ES-I3 (cell line): ENCODE measurements around the gene PTN.

Experiments used
- H3K36me3 ChIP-seq: 2 replicates; pipeline ENCODE4 v1.6.1; 2013; ENCODE audit warnings: mild to moderate bottlenecking, low read length, control low read depth, moderate library complexity; ENCODE audit not compliant: insufficient read depth
- H3K4me1 ChIP-seq: 2 replicates; pipeline ENCODE4 v1.6.1; 2013; ENCODE audit warnings: mild to moderate bottlenecking, control low read depth, low read length; ENCODE audit not compliant: insufficient read depth
- H3K9ac ChIP-seq: 2 replicates; pipeline ENCODE4 v1.6.1; 2013; ENCODE audit warnings: low read depth, mild to moderate bottlenecking, low read length, moderate library complexity
- H3K9me3 ChIP-seq: 2 replicates; pipeline ENCODE4 v1.6.1; 2013; ENCODE audit warnings: mild to moderate bottlenecking, low read length, moderate library complexity; ENCODE audit not compliant: control insufficient read depth, insufficient read depth

The PTN gene

GRCh38 chr7:137342265-137342664 is 1.3 kb downstream of the PTN start:
- Histone ChIP-seq H3K36me3 (no peaks in the 10 kb centered on the region), H3K4me1 (peaks cover 15% of the 10 kb centered on the region), H3K9me3 (no peaks in the 10 kb centered on the region), H3K9ac (no peak overlapping the region)

DNA sequence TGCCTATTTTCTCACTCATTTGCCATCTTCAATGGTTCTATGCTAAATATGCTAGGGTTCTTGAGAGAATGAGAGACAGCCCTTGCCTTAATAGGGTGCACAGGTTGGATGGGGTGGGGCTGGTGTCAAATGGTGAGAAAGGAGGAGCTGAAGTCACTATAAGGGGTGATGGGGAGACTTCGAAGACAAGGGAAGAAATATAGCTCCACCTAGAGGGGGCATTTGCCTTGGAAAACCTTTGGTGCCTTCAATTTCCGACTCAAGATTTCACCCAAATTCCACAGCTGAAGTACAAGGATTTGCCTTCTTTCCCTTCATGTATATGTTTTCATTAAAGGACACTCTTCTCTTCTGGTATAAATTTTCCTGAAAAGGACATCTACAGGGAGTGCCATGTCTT is 5.6 kb downstream of the PTN start:
- no peaks in the 10 kb centered on the region for H3K36me3 ChIP-seq
- H3K9me3 ChIP-seq: no peaks in the 10 kb centered on the region
- no peak overlapping the region for H3K9ac ChIP-seq
- H3K4me1 ChIP-seq: peaks cover 17% of the 10 kb centered on the region

DNA sequence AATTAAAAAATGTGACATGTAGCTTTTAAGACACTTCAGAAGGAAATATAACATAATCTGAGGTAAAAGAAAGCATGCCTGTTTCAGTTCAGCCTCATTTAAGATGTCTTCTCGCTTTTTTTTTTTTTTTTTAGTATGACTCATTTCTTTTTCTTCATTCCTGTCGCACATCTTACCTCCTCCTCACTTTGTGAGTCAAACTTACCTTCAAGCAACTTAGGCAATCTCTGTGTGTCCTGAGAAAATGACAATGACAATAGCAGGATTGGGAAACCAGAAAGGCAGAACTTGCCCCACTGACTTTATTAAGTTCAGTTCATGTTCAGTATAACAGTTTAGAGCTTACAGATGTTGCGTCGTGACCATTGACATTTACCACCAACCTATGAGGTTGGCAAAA is 7.7 kb downstream of the PTN start:
- H3K4me1 ChIP-seq: peaks cover 7% of the 10 kb centered on the region; the same call in 1 of the 2 replicates
- H3K9me3 ChIP-seq: no peaks in the 10 kb centered on the region
- no peak overlapping the region for H3K9ac ChIP-seq
- no peaks in the 10 kb centered on the region for H3K36me3 ChIP-seq

DNA sequence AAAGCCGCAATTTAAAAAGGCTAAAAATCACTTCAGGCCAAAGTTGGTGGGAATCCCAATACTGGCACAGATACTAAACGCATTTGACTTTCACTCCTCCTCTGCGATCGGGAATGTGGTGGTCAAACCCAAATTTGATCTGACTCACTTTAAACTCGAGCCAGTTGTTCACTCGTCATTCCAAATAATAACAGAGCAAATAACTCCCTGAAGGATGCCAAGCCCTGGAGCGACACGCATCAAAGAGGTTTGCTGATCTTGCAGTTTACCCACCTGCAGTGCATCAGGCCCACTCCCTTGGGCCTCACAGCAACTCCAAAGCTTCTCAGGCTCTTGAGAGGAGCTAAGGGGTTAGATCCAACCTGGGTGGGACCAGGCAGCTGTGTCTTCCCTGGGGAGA is 12.2 kb downstream of the PTN start:
- Histone ChIP-seq H3K4me1 (peaks cover 6% of the 10 kb centered on the region; the same call in 1 of the 2 replicates), H3K9me3 (no peaks in the 10 kb centered on the region)

DNA sequence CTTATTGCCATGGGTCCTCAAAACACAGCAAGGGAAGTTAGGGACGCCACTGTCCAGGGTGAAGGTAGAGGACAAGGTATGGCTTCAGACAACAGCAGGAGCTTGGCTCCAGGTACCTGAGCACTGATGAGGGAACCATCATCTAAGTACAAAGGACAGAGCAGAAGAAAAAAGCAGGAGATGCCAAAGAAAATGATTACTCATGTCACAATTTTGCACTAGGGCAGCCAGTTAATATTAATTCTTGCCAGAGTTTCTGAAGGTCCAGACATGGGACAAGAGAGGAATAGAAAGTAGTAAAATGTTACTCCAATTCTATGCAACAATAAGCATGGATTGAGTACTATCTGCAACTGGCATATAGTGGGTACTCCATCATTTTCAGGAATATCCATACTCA is 14.1 kb downstream of the PTN start:
- Histone ChIP-seq H3K9me3 (no peaks in the 10 kb centered on the region), H3K36me3 (no peaks in the 10 kb centered on the region), H3K4me1 (no peaks in the 10 kb centered on the region; the same call in 1 of the 2 replicates), H3K9ac (no peak overlapping the region)

More for the DNA sequence above, 12.2 kb downstream of the PTN start:
- Histone ChIP-seq H3K36me3 (no peaks in the 10 kb centered on the region), H3K9ac (no peak overlapping the region)

GRCh38 chr7:137328373-137329120 is 15.0 kb downstream of the PTN start:
- Histone ChIP-seq H3K4me1 (no peaks in the 10 kb centered on the region; the same call in 1 of the 2 replicates), H3K9ac (no peak overlapping the region), H3K36me3 (no peaks in the 10 kb centered on the region), H3K9me3 (no peaks in the 10 kb centered on the region)

GRCh38 chr7:137325927-137326326 is 17.6 kb downstream of the PTN start:
- Histone ChIP-seq H3K36me3 (no peaks in the 10 kb centered on the region), H3K9me3 (no peaks in the 10 kb centered on the region), H3K4me1 (no peaks in the 10 kb centered on the region; the same call in 1 of the 2 replicates), H3K9ac (no peak overlapping the region)

GRCh38 chr7:137324796-137325696 is 18.5 kb downstream of the PTN start:
- Histone ChIP-seq H3K4me1 (no peaks in the 10 kb centered on the region; the same call in 1 of the 2 replicates), H3K36me3 (no peaks in the 10 kb centered on the region), H3K9me3 (no peaks in the 10 kb centered on the region), H3K9ac (no peak overlapping the region)

DNA sequence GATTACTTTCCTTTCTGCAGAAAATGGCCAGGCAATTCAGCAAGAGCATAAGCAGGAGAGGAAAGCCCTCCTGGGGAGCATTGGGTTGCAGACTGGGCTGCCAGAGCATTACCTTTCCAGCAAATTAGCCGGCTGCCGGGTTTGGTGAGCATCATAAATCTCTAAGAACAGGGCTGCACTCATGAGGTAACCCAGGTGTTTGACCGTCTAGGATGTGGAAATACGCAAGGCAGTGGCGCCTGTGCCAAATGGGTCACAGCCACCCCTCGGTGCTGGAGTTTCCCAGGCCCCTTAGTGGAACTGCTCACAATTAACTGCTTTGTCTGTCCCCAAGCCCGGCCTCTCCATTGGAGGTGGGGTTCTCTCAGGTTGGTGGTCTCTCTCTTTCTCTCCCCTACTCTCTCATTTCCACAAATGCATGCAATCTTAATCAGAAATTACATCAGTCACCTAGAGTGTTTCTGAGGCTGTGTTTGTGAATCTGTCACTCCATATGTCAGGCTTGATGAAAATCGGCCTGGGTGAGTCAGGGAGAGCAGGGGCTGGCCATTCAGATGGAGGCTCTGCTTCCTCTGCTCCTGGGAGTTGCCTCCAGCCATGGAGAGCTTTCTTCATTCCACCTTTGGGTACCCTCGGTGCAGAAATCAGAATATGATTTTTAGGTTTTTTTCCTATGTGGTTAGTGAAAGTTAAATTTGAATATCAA is 26.7 kb downstream of the PTN start:
- no peak overlapping the region for H3K9ac ChIP-seq
- no peaks in the 10 kb centered on the region for H3K36me3 ChIP-seq
- H3K4me1 ChIP-seq: no peaks in the 10 kb centered on the region
- H3K9me3 ChIP-seq: no peaks in the 10 kb centered on the region

DNA sequence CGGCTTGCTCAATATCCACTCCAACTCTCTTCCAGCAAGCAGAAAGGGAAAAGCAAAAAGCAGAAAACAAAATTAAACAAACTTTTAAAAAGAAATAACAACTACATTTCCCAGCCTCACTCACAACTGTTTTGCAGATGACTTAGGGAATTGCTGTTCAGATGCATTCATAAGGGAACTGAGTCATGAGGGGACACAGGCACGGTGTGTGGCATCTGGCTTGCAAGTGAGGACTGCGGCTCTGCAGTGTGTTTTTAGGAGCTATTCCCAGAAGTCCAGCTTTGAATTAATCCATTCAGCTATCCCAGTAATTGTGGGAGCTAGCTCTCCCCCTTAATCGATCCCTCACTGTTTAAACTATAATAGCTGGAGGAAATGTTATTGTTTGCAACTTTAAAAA is 30.3 kb downstream of the PTN start:
- Histone ChIP-seq H3K9ac (no peak overlapping the region), H3K36me3 (no peaks in the 10 kb centered on the region), H3K9me3 (no peaks in the 10 kb centered on the region), H3K4me1 (no peaks in the 10 kb centered on the region)

GRCh38 chr7:137306748-137307147 is 36.8 kb downstream of the PTN start:
- no peaks in the 10 kb centered on the region for H3K9me3 ChIP-seq
- no peaks in the 10 kb centered on the region for H3K36me3 ChIP-seq
- H3K4me1 ChIP-seq: 0 out of 2 replicates have a peak, but pooled peaks cover 5% of the 10 kb centered on the region
- no peak overlapping the region for H3K9ac ChIP-seq

GRCh38 chr7:137305901-137306621 is 37.5 kb downstream of the PTN start:
- 0 out of 2 replicates have a peak, but pooled peaks cover 5% of the 10 kb centered on the region for H3K4me1 ChIP-seq
- H3K9me3 ChIP-seq: no peaks in the 10 kb centered on the region
- no peaks in the 10 kb centered on the region for H3K36me3 ChIP-seq
- no peak overlapping the region for H3K9ac ChIP-seq

DNA sequence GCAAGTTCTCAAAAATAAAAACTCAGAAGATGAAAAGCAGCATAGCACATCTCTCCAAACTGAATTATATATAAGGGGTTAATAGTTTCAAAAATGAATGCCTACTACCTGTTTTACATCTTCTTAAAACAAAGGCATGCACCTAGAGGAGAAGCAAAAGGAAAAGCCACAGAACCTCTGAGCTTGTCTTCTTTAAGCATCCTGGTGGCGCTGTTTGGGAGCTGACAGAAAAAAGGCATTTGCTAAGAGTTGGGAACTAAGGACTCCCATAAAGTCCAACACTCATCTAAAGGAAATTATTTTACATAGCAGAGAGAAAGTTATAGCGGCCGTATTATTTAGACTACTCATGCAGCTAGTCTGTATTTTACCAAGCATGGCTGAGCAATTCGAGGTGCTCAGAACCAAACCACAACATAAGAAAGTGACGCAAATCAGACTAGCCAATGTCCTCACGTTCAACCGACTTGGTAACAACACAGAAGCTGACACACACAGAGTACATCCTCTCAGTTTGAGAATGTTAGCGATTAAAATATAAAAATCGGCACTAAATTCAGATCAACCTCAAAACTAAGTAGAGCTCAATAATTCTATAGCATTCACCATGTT is 38.8 kb downstream of the PTN start:
- Histone ChIP-seq H3K9me3 (no peaks in the 10 kb centered on the region), H3K36me3 (no peaks in the 10 kb centered on the region), H3K4me1 (0 out of 2 replicates have a peak, but pooled peaks cover 7% of the 10 kb centered on the region), H3K9ac (no peak overlapping the region)
